Stimulated activated naive CD4-positive, alpha-beta T cell treated with Interleukin-2 at 50 U/mL for 16 hours (primary cell): ENCODE measurements around the gene FABP3.
A peak's percentile ranks its signal among the peaks of the same experiment; 100 is the strongest.

Experiments used
- DNase-seq: peaks from one replicate; lab custom pipeline; 2025; lab: John Stamatoyannopoulos, UW

FABP3 gene

DNA sequence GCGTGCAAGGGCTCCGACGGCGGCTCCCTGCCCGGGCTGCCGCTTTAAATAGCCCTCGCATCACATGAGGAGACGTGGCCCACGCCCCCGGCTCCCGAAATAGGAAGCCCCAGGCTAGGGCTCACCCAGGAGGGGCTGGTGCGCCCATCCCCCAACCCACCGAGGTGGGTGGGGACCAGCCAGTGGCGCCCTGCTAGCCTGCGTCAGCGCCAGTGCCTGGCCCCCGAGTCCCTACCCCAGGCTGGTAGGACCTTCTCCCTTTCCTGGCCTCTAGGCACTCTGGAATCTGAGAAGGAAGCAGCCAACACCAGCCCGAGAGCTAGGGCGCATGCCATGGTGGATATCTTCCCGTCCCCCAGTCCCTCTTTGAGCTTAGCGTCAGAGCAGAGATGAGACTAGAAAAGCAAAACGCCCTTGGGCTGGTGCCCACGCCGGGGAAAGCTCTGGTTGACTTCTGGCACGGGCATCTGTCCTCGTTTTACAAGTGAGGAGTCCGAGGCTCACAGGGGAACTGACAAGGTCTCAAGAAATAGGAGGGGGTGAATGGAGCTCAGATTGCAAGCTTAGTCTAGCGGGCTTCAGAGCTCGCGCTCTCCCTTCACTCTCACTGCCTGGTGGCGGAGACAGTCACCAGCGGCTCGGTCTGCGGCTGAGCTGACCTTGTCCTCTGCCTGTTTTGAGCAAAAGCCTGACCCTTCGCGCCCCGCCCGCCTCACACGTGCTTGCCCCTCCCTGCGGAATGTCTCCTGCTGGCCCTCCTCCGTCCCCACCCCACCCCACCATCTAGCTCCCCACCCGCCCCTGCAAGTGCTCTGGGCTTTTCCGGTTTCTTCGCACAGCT, at the start of gene FABP3:
Gene FABP3, minus strand, starts transcription at position 21 of the 841 bp plus-strand sequence. CDS start 62 bp downstream, outside the sequence.
- DNase-seq, result no peak

DNA sequence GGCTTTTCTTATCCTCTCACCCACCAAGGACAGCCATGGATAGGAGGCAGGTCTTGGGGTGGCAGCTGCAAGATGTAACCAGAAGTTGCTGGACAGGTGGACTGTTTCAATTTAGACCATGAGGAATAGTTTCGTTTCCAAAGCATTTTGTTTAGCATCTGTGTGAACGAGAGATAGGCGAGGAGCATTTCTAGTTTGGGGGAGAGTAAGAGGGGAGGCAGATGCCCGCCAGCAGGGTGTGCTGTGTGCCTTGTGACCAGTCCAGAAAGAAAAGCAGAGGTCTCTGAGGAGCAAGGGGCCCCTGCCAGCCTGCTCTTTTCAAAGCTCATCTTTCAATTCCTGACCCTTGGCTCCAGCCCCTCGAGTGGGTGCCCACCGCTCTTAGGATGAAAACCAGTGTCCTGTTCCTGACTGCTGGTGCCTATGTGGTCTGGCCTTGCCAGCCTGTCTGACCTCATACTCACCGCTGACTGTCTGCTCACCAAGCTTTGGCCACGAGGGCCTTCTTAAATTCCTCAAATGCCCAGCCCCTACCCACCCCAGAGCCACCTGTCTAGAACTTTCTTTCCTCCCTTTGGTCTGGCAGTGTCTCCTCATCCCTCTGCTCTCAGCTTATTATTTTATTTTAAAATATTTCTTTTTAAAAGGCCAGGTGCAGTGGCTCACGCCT, 48.6 kb upstream of the FABP3 start:
- no peak for DNase-seq

DNA sequence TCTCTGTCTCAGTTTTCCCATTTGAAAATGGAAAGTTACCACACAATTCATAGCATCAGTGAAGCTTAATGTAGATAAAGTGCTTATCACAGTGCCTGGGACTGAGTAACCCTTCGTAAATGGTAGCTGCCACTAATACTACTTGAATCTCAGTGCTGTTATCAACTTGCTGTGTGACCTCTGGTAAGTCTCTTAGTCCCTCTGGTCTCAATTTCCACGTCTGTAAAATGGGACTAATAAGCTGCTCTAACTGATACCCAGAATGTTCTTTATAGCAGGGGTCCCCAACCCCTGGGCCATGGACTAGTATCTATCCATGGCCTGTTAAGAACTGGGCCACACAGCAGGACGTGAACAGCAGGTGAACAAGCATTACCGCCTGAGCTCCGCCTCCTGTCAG, 47.8 kb upstream of the FABP3 start:
- DNase-seq, result no peak

DNA sequence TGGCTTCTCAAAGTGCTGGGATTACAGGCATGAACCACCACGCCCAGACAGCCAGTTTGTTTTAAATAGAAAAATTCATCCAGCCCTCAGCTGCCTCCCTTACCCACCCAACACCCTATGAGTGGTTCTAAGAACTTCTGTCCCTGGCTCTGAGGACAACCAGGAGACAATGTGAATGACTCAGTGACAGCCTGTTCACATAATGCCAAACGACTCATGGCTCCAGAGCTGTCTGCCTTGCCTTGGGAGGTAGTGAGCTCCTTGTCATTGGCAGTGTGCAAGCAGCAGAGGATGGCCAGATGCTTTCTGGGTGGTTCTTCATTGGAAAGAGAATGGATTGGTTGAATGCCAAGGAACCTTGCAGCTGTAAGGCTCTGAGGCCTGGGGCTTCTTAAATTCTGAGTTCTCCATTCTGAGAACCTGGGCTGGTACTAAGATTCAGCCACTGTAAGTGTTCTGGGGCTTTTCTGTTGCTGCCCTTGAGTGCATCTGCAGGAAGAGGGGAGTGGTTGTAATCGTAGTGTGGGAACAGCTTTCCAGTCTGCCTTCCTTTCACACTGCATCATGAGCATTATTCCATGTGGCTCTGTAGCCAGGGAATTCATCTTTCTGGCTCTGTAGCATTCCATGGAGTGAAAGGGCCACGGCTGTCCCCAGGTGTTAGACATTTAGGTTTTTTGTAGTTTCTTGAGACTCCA, 45.9 kb upstream of the FABP3 start:
- no peak for DNase-seq

DNA sequence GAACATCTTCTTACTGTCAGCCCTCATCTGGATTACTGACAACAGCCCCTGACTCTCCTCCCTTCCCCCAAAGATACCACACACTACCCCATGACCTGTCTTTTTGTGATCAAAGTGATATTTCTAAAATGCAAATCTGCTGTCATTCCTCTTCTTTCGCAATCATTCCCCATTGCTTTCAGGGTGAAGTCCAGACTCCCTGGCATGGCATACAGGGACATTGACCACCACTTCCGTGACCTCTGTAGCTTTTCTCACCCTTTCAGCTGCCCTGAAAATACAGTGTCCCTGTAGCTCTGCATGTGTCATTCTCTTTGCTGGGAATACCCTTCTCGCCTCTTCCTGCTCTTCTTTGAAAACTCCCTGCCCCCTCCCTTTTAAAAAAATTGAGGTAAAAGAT, 44.3 kb upstream of the FABP3 start:
- no peak for DNase-seq

DNA sequence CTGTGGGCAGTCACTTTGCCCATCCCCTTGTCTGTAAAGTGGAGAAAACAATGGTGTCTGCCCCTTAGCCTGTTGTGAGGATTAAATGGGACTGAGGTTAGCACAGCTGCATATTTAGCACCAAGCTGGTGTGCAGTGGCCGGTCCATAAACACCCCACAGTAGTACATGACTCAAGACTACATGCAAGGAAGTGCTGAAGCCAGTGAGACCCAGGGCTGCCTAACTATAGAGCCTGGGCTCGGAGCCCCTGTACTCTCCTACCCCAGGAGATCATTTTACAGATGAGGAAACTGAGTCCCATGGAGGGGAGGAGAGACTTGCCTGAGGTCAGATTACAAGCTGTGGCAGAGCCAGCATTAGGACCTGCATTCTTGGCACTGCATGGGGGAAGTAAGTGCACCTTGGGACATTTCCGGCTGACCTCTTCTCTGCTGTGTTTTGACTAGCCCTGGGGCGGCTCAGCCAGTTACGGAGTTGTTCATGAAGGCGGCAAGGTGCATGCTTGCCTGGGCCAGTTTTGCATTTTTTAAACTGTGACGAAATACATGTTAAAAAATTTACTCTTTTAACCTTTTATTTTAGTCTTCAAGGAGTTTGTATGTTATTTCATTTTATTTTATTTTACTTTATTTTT, 43.3 kb upstream of the FABP3 start:
- DNase-seq, result no peak

DNA sequence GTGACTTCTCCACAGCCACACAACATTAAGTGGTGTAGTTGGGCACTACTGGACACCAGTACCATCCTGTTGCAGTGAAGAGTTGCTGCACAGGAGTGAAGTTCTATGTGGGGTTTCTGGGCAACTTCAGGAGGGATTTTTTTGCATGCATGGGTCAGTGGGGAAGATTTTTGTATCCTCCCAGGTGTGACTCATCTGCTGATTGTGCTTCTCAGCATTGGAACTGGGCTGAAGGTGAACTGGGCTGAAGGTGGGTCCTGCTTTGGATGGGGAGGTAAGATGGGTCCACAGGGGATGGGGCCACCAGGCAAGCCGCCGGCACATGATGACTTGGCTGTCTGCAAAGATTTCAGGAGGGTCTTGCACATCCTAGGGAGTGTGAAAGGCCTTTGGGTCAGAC, 42.8 kb upstream of the FABP3 start:
- DNase-seq, result no peak

DNA sequence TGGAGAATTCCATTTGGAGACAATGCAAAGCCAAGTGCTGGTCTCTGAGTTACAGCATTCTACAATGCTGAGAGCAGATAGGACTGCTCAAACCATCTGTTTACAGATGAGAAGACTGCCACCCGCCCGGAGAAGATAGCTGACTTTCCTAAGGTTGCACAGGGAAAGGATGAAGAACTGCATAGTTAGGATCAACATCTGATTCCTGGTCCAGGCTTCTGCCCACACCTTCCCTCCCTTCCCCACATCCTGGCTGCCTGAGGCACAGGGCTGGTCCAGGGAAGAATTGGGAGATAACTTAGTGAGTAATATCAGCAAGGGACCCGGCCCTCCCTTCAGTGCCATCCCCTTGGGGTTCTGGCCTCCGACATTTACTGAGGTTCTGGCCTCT, 42.1 kb upstream of the FABP3 start:
- no peak for DNase-seq

DNA sequence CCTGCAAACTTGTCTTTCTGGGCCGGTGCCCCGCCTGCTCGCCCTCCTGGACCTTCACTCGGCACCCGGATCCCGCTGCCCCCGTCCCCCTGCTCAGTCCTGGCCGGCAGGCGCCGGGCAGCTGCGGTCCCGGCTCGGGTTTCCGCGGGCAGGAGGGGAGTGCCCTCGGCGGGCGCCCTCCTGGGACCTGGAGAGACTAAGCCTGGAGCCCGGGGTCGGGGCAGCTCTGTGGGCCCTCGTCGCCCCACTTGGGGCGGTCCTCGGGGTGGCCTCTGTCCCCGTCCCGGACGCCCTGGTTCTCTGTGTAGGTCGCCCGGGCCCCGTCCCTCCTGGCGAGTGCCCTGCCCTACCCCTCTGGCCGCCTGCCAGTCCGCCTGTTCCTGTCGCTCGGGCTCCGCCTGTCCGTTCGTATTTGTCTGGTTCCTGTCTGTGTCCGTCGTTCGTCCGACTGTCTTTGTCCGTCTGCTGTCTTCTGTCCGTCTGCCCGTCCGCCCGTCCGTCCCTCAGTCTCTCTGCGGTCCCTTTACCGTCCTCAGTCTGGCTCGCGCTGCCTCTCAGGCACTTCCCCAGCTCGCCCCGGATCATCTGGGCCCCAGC, 40.6 kb upstream of the FABP3 start:
- DNase-seq, result peak; percentile 4

DNA sequence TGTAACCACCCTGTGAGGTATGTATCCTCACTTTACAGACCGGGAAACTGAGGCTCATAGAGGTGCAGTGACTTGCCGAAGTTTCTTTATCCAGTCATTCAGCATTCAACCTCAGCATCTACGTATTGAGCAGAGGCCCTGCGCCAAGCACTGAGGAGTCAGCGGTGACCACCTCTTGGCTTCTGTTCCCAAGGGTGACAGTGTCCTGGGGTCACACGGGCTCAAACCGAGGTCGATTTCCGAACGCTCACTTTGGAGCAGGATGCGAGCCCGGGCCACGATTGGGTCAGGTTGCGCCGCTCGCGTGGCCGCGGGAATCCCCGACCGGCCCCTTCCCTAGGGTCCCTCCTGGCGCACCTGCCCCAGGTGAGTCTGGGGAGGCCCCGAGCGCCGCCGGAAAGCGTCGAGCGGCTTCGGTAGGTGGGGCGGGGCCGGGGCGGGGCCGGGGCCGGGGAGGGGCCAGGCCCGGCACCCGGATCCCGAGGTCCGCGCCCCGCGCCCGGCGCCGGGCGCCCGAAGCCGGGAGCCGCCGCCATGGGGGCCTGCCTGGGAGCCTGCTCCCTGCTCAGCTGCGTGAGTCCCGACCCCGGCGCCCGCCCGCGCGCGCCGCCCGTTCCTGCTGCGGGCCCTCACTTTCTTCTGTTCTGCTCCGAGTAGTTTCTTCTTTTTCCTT, 40.0 kb upstream of the FABP3 start, which contains the start of gene SERINC2:
Gene SERINC2, plus strand, starts transcription at position 482 of the 673 bp plus-strand sequence. Its CDS starts 53 bp downstream, at position 535.
- DNase-seq, result peak; percentile 7

DNA sequence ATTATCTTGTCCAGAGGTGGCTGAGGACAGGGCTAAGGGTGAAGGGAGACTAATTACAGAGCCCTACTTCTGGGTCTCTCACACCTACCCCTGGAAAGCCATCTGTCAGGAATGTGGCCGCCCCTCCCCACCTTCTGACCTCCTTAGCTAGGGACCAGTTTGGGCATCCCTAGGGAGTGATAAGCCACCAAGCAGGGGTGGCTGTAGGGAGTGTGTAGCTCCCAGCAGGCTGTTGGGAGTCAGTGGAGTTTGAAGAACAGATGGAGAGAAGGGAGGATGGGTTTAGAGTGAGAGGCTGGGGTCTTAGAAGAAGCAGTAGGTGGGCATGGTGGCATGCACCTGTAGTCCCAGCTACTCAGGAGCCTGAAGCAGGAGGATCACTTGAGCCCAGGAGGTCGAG, 39.3 kb upstream of the FABP3 start:
- DNase-seq, result no peak

DNA sequence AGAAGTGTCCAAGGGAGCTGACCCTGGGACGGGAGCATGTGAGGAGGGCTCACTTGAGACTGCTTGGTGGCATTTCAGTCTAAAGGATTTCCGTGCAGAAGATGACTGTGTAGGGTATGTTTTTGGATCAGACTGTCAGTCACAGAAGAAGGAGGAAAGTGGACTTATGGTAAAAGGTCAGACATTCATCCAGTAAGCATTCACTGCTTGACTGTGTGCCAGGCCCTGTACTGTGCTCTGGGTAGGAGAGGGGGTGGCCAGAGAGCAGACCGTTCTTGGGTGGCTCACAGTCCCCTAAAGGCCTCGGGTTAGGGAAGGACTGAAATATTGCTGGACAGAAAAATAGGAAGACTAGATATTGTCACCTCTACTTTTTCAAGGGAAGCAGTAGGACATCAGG, 38.0 kb upstream of the FABP3 start:
- no peak for DNase-seq

DNA sequence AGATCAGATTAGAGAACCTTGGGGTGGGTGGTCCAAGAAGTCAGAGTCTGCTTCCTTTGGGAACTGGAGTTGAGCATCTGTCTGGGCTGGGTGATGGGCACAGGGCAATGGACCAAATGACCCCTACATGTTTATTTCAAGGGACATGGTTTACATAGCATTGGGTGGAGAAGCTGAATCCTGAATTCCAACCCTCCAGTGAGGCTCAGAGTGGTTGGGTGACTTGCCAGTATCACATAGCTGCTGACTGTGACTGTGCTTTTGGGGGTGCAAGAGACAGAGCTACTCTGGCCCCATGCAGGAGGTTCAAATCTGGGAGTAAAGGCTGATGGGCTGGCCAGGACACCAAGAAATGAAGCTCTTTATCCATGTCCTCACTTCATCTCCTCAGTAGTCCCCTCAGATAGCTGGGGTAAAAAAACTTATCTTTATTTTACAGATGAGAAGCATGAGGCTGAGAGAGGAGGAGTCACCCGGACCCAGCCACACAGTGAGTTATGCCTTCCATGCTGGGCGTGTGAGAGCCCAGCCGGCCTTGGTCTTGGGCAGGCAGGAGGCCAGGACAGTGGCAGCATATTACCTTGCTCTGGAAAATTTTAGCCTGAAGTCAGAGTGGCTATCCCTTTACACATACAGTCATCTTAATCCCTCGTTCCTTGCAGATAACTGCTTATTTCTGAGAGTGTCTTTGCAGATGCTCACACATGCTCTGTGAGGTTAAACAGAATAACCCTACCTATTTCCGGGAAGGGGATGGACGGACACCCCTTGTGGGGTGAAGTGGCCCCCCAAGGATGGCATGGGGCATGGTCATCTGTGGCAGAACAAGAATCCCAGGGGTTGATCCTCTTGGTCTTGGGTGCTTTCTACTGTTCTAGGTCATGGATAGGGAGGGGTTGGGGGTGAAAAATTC, 37.3 kb upstream of the FABP3 start:
- DNase-seq, result no peak

DNA sequence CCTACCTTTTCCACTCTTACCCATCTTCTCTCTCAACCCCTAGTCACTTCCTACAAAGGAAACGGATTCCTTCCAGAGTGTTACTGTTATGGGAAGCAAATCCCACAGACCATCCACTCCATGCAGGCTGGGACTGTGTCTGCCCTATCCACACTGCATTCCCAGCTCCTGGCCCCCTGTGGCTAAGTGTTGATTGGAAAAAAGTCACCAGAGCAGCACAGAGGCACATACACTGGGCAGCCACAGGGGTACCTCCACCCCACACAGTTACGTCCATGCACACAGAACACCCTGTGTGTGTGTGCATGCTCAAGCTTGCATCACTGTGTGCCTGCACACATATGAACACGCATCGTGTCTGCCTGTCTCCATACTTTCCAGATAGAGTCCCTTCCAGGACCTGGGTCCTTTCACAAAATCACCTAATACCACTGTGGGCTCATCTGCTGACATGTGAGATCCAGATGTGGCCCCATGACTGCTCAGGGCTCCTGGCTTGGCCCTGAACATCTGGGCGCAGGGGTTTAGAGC, 36.0 kb upstream of the FABP3 start:
- no peak for DNase-seq

DNA sequence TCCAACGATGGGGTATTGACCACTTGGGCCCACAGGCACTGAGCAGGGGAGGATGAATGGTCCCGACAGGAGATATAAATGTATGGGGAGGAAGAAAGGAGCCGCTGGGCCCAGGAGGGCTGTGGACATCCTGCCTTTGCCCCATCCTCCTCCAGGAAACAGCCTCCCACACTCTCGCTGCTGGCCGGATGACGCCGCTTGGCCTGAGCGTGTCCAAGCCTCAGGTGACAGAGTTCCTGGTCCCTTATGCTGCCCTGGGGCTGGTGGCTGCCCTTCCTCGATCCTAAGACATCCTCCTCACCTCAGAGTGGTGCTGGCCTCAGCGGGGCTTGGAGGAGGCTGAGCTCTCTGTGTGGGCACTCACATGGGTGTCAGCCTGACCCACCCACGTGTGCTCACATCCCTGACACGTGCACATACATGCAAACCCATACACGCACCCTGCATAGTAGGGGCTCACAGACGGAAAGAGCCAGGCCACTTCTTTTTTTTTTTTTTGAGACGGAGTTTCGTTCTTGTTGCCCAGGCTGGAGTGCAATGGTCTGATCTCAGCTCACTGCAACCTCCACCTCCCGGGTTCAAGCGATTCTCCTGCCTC, 34.3 kb upstream of the FABP3 start:
- DNase-seq, result no peak

DNA sequence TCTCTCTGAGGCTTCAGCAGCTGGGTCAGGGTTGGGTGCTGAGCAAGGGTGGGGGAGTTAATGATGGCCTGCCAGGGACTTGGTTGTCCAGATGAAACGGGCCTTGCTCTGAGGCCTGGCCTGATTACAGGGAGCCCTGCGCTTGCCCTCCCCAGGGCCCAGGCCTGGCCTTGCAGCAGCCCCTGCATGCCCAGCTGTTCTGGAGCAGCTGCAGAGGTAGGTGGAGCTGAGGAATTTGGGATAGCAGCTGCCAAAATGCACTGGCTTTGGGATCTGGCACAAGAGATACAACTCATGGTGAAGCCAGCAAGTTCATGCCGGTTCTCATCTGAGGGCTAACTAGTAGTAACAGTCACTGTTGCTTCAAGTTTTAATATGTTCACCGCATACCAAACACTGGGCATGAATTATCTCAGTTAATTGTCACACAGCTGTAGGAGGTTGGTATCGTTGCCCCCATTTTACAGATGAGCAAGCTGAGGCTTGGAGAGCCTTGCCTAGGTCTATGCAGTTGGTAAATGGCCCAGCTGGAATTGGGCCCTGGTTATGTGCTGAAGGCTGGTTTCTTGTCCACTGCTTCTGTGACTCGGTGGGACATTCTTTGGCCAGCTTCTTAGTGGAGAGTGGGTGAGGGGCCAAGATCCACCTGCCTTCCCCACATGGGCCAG, 32.8 kb upstream of the FABP3 start:
- no peak for DNase-seq

DNA sequence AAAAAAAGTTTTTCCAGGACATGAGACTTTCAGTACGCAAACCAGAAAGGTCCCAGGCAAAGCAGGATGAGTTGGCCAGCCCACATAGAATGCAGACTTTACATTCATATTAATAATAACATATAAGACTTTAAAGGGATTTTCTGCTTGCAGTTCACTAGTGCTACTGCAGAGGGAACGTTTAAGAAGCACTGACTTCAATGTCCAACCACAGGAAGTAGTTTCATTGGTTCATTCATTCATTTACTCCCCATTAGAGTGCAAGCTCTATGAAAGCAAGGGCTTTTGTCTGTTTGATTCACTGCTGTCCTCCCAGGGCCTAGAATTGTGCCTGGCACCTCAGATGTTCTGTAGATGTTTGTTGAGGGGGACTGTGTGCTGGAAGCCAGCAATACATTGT, 28.4 kb upstream of the FABP3 start:
- DNase-seq, result no peak

DNA sequence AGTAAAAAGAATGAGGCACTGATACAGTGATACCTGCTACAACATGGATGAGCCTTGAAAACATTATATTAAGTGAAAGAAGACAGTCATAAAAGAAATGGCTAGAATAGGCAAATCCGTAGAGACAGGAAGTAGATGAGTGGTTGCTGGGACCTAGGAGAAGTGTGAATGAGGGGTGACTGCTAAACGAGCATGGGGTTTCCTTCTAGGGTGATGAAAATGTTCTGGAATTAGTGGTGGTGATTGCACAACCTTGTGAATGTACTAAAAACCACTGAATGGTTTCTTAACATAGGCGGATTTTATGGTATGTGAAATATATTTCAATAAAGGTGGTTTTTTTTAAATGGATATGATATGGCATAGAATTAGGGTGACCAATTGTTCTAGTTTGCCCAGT, 27.5 kb upstream of the FABP3 start:
- no peak for DNase-seq

DNA sequence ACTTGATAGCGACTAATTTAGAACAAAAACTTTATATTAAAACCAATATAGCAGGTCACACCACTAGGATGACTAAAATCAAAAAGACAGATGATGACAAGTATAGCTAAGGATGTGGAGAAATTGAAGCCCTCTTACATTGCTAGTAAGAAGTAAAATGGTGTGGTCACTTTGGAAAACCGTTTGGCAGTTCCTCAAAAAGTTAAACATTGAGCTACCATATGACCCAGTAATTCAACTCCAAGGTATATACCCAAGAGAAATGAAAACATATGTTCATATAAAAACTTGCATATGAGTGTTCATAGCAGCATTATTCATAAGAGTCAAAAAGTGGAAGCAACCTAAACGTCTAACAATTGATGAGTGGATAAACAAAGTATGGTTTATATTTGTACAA, 27.1 kb upstream of the FABP3 start:
- DNase-seq, result no peak
